Stromal cell of bone marrow (primary cell): ENCODE data around the gene ZNF536.

Experiments used
- DNase-seq: peaks from one replicate; pipeline ENCODE4 v3.0.0-alpha.2; 2012; ENCODE audit warnings: low read depth

Gene ZNF536

DNA sequence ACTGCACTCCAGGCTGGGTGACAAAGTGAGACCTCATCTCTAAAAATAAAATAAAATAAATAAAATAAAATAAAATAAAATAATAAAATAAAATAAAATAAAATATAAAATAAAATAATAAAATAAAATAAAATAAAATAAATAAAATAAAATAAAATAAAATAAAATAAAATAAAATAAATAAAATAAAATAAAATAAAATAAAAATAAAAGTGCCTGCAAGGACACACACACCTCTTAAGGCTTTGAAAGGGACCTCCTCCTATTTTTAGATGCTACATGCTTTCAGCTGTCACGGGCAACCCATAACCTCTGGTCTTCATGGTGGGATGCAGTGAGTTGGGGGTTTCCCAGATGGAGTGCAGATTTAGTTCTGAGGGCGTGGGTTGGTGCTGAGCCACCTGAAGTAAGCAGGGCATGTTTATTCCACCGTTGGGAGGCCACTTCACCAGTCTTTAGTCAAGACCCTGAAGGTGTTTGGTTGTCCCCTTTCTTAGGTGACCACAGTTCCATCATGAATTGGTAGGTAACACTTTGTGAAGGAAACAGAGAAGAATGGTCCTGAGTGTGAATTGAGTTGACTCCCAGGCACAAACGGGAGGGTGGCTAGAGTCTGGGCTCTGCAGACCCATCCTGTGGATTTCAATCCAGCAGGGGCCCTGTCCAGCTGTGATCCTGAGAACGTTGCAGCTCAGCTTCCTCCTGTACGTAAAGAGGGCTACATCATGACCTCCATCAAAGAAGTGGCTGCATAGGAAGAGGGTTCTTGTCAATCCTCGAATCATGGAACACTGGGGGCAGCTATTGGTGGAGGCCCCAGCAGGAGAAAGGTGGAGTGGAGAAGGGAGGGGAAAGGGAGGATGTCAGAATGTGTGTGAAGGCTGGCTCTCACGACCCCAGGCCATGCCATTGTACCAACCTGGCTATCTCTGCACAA, 234.2 kb downstream of the ZNF536 start:
- no peak for DNase-seq
